Glutamatergic neuron (in vitro differentiated cells): ENCODE measurements around the gene DNM3. TPM values are rescaled to one million over a fixed set of nuclear protein-coding genes. Genes with fewer than 3 reads are reported as not detected.

Source experiments
- DNase-seq: peaks from one replicate; pipeline ENCODE4 v3.0.0; 2022
- H3K27ac Mint-ChIP-seq: one replicate; pipeline ENCODE4 v1.8.0; 2020; ENCODE audit warnings: mild to moderate bottlenecking, mixed read lengths, inconsistent platforms; ENCODE audit not compliant: unreplicated experiment
- H3K27me3 Mint-ChIP-seq: one replicate; pipeline ENCODE4 v1.8.0; 2020; ENCODE audit warnings: mild to moderate bottlenecking, moderate library complexity, mixed read lengths, inconsistent platforms; ENCODE audit not compliant: unreplicated experiment
- H3K36me3 Mint-ChIP-seq: one replicate; pipeline ENCODE4 v1.8.0; 2020; ENCODE audit warnings: mild to moderate bottlenecking, mixed read lengths, inconsistent platforms; ENCODE audit not compliant: unreplicated experiment
- H3K4me1 Mint-ChIP-seq: one replicate; pipeline ENCODE4 v1.8.0; 2020; ENCODE audit warnings: mild to moderate bottlenecking, low read depth, mixed read lengths, inconsistent platforms; ENCODE audit not compliant: unreplicated experiment
- H3K4me3 Mint-ChIP-seq: one replicate; pipeline ENCODE4 v1.8.0; 2020; ENCODE audit warnings: mild to moderate bottlenecking, mixed read lengths, inconsistent platforms; ENCODE audit not compliant: unreplicated experiment
- H3K9me3 Mint-ChIP-seq: one replicate; pipeline ENCODE4 v1.8.0; 2020; ENCODE audit warnings: mild to moderate bottlenecking, moderate library complexity, mixed read lengths, inconsistent platforms; ENCODE audit not compliant: unreplicated experiment
- CTCF ChIP-seq: fragments of 200-600 bp; sonication (generic); IDR thresholded peaks from one replicate; pipeline ENCODE4 v1.5.0; 2021; ENCODE audit not compliant: partially characterized antibody, unreplicated experiment
- total RNA-seq: library from RNA; stranded (reverse); fragmentation: NEBNext Ultra II Directional; extraction: Animal tissue kit (Norgen Biotek cat#: 25700); gene quantifications from one replicate; pipeline ENCODE4 v1.2.1, GENCODE V29; 2021; ENCODE audit not compliant: unreplicated experiment

The DNM3 gene
- total RNA-seq, 1 donor from 2014 or later: 11.4 TPM

GRCh38 chr1:172394141-172394751, 552.9 kb downstream of the DNM3 start:
- Mint-ChIP-seq H3K9me3 (no peaks in the 10 kb centered on the region), H3K4me1 (peaks cover 11% of the 10 kb centered on the region), H3K27ac (no peak overlapping the region), H3K36me3 (no peaks in the 10 kb centered on the region), H3K27me3 (no peaks in the 10 kb centered on the region), H3K4me3 (no peak overlapping the region)
- TF ChIP-seq CTCF: no peak
- DNase-seq: no peak

- no peak for TF ChIP-seq CTCF
- Mint-ChIP-seq H3K27ac (no peak overlapping the region), H3K36me3 (no peaks in the 10 kb centered on the region), H3K4me3 (no peak overlapping the region), H3K9me3 (no peaks in the 10 kb centered on the region), H3K4me1 (peaks cover 11% of the 10 kb centered on the region), H3K27me3 (no peaks in the 10 kb centered on the region)
- DNase-seq: no peak
Observed at GRCh38 chr1:172394811-172395210, 553.5 kb downstream of the DNM3 start.

- H3K4me3 Mint-ChIP-seq: no peak overlapping the region
- H3K27me3 Mint-ChIP-seq: no peaks in the 10 kb centered on the region
- H3K9me3 Mint-ChIP-seq: no peaks in the 10 kb centered on the region
- DNase-seq: no peak
- H3K4me1 Mint-ChIP-seq: peaks cover 9% of the 10 kb centered on the region
- no peak for TF ChIP-seq CTCF
- H3K36me3 Mint-ChIP-seq: no peaks in the 10 kb centered on the region
- H3K27ac Mint-ChIP-seq: no peak overlapping the region
Observed at GRCh38 chr1:172395576-172395975, 554.3 kb downstream of the DNM3 start.

GRCh38 chr1:172397221-172397620, 555.9 kb downstream of the DNM3 start:
- Mint-ChIP-seq H3K4me3 (no peak overlapping the region), H3K36me3 (no peaks in the 10 kb centered on the region), H3K9me3 (no peaks in the 10 kb centered on the region), H3K27ac (no peak overlapping the region), H3K27me3 (no peaks in the 10 kb centered on the region), H3K4me1 (peaks cover 4% of the 10 kb centered on the region)
- no peak for TF ChIP-seq CTCF
- DNase-seq: no peak

- Mint-ChIP-seq H3K9me3 (no peaks in the 10 kb centered on the region), H3K4me3 (no peak overlapping the region), H3K27me3 (no peaks in the 10 kb centered on the region), H3K36me3 (no peaks in the 10 kb centered on the region), H3K27ac (no peak overlapping the region), H3K4me1 (peaks cover 4% of the 10 kb centered on the region)
- DNase-seq: no peak
- no peak for TF ChIP-seq CTCF
Observed at GRCh38 chr1:172397633-172398032, 556.3 kb downstream of the DNM3 start.
